HG03457 (cell line): ENCODE data around the gene MMD2.
"Not testable (repeated sequence)": the region's sequence is repeated elsewhere in the genome, so short reads cannot be mapped to it uniquely, and the experiment has no call there.

Experiments used
- ATAC-seq: cut with Tn5 transposase; IDR thresholded peaks from one replicate; pipeline ENCODE4 v1.9.1; 2021; ENCODE audit warnings: moderate number of reproducible peaks; ENCODE audit not compliant: unreplicated experiment

Gene MMD2

DNA sequence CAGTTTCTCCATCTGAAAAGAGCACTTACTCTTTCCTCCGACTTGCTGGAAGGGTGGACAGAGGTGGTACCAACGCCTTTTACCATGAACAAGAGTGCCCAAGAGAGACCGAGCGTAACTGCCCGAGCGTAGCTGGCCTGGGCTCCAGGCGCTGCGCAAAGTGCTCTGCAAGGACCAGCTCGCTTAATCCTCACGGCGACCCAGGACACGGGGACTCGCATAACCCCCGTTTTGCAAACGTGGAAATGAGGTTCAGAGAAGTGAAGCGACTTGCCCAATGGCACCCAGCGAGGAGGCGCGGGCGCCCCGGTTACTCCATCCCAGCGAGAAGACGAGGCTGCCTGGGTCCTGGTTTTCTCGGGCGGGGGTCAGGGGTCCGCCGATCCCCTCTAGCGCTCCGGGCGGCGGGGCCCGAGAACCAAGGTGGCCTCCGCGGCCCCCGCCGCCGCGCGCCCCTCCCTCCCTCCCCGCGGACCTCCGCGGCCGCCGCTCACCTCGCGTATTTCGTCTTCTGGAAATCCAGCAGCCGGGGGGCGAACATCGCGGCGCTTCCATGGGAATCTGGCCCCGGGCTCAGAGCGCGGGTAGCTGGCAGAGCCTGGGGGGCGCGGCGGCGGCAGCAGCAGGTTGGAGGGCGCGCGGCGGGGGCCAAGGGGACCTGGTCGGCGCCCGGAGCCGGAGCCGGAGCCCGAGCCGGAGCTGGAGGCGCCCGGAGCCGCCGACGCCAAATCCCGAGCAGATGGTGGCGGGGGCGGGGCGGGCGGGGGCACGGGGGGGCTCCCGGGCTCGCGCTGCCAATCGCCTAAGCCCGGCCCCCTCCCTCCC, at the start of gene MMD2:
MMD2 (minus strand) TSS at position 711 of the 825 bp plus-strand sequence; CDS start at position 541, 170 bp downstream.
- no peak for ATAC-seq

DNA sequence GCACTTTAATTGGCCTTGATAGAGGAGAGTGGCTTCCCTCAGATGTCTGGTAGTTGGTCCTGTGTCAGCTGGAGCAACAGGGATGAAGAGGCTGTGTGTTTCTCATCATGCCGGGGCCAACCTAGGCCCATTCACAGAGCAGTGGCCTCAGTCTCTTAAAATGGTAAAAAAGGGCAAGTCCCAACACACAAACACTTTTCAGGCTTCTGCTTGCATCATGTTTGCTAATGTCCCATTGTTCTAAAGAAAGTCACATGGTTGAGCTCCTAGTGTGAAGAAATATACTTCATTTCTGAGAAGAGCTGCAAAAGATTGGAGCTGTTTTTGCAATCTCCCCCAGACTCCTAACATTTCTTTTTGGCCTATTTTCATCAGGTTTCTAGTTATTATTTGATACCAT, 46.1 kb upstream of the MMD2 start:
- no peak for ATAC-seq

DNA sequence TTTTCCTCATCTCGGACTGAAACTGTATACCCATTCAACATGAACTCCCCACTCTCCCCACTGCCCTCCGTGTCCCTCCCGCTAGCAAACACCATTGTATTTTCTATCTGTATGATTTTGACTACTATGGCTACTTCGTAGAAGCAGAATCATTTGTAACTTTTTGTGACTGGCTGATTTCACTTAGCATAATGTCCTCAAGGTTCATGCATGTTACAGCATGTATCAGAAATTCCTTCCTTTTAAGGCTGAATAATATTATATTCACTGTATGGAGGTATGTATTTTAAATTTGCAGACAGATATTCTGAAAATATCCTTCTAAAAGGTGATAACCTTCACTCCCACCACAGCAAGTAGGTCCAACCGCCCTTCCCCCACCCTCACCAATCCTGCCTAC, 42.9 kb upstream of the MMD2 start:
- ATAC-seq = no peak

- no peak for ATAC-seq
Measured at GRCh38 chr7:5001003-5001402, 42.0 kb upstream of the MMD2 start.

- ATAC-seq = no peak
Measured at GRCh38 chr7:4999369-4999950, 40.5 kb upstream of the MMD2 start.

DNA sequence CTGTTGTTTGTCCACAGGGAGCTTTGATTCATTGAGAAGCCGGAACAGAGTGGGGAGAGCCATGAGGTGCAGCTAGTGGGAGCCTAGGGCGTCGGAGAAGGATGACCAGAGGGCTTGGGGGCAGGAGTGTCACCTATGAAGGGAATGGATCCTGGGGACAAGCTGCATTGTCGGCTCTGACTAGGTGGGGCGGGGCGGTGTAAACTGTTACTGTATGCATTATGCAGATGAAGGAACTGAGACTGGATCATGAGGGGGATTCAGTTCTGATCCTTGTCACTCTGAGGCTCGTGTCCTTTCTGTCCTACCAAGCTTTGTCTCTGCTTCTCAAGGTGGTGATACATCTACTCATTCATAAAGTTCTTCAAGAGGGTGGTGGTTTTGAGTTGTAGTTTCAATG, 39.9 kb upstream of the MMD2 start:
- ATAC-seq = no peak

DNA sequence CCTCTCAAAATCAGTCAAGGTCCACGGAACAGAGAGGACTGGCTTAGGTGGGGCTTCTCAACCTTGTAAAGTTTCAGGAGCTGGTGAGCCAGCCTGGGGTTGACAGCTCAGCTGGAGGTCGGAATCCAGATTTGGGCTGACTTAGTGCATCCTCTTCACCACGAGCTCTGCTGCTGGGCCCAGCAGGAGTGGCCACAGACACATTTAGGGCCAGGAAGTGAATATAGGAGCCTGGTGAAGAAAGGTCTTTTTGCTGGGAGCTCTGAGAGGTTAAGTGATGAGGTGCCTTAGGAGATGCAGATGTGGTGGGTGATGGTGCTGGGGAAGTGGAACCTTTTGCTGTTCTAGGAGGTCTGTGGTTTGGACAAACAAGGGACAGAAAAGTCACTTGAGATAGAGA, 39.3 kb upstream of the MMD2 start:
- ATAC-seq = no peak

- ATAC-seq = no peak
Measured at GRCh38 chr7:4996696-4997222, 37.8 kb upstream of the MMD2 start.

DNA sequence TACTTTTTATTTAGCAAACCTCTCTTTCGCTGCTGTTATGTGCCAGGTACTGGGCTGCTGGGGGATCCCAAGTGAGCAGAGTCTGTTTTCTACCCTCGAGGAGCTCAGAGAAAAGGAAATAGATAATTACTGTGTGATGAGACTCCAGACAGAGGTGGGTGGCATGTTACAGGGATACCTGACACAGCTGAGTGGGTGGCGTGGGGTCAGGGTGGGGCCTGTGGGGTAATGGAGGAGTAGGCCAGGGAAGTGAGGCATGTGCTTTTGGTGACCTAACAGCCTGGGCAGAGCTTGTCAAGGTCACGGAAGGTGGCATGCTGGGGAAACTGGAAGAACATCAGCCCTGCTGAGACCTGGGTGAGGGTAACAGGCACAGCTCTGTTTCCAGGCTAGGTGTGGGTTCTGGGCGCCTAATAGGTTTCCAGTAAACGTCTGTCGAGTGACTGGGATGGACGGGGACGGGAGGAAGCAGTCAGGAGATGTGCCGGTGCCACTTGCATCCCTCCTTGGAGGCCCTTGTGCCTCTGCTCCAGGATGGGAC, 36.5 kb upstream of the MMD2 start:
- no peak for ATAC-seq

- ATAC-seq = no peak
Measured at GRCh38 chr7:4993471-4993870, 34.5 kb upstream of the MMD2 start.

DNA sequence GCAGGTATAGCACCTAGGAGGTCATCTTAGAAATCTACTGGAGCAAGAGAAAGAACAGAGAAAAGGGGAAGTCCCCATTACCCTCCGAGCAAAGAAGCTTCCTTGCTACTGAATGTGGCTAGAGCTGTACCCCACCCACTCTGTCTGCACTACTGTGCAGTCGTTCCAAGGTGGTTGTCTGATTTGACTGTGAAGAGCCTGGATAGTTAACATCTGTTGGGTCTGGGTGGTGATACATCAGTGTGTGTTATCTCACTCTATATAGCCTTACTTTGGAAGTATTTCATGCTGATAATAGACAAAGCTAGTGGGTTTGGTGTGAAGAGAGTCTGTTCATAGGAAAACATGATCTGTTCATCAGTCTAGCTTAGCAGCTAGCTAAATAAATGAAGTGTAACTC, 23.8 kb upstream of the MMD2 start:
- ATAC-seq = peak; percentile 62

- not testable (repeated sequence) for ATAC-seq
Measured at GRCh38 chr7:4981295-4981890, 22.4 kb upstream of the MMD2 start.

- not testable (repeated sequence) for ATAC-seq
Measured at GRCh38 chr7:4975626-4976025, 16.6 kb upstream of the MMD2 start.

DNA sequence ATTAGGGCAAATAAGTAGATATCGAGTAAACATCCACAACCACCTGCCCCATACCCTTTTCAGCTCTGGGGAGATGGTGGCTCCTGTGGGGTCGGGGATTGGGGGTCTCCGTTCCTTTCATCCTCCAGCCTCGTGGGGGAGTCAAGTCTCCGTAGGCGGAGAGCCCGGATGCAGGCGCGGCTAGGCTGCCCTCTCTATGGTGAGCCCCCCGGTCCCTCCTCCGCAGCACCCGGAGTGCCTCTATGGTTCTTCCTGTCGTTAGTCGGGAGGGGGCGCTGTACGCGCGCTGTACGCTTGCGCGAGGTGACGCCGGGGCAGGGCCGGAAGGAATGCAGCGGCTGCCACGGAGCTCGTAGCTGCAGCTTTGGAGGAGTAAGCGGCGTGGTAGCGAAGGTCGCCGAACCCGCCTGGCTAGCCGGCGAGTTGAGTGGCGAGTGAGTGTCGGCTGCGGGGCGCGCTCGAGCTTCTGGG, 14.8 kb upstream of the MMD2 start:
- ATAC-seq = peak; percentile 90

DNA sequence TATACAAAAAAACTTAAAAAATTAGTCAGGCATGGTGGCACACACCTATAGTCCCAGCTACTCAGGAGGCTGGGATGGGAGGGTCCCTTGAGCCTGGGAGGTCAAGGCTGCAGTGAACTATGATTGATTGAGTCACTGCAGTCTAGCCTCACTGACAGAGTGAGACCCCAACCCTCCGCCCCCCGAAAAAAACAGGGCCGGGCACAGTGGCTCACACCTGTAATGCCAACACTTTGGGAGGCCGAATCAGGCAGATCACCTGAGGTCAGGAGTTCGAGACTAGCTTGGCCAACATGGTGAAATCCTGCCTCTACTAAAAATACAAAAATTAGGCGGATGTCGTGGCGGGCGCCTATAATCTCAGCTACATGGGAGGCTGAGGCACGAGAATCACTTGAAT, 13.5 kb upstream of the MMD2 start:
- ATAC-seq = not testable (repeated sequence)

DNA sequence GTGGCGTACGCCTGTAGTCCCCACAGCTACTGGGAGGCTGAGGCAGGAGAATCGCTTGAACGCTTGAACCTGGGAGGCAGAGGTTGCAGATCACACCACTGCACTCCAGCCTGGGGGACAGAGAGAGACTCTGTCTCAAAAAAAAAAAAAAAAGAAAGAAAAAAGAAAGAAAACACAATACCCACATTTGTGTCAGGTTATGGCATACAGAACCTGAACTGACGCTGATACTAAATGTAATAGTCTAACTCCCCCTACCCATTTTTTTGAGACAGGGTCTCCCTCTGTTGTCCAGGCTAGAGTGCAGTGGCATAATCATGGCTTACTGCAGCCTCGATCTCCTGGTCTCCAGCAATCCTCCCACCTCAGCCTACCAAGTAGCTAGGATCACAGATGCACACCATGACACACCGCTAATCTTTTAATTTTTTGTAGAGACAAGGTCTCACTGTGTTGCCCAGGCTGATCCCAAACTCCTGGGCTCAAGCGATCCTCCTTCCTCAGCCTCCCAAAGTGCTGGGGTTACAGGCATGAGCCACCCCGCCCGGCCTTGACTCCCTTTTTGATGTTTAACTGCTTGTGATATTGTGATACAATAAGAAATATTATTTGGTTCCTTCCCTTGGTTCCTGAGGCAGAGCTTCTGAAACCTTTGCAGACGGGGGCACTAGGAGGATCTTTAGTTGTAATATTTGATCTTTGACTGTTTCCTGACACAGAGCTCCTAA, 6.5 kb upstream of the MMD2 start:
- ATAC-seq = no peak

DNA sequence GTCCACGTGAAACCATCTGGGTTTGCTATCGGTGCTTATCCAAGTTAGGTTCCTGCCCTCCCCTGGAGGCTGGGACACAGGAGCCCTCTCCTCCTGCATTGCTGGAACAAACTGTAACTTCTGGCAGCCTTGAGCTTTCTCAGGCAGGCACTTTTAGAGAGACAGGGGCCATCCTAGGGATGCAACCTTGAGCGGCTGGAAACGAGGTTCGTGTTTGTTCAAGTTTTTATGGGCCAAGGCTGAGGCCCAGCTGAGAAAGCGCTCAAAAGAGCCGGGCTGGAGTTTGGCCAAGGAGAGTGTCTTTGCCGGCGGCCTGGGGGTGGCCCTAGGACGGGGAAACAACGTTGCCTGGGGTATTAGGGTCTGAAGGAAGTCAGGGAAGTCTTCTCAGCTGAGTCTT, 5.5 kb upstream of the MMD2 start:
- no peak for ATAC-seq

DNA sequence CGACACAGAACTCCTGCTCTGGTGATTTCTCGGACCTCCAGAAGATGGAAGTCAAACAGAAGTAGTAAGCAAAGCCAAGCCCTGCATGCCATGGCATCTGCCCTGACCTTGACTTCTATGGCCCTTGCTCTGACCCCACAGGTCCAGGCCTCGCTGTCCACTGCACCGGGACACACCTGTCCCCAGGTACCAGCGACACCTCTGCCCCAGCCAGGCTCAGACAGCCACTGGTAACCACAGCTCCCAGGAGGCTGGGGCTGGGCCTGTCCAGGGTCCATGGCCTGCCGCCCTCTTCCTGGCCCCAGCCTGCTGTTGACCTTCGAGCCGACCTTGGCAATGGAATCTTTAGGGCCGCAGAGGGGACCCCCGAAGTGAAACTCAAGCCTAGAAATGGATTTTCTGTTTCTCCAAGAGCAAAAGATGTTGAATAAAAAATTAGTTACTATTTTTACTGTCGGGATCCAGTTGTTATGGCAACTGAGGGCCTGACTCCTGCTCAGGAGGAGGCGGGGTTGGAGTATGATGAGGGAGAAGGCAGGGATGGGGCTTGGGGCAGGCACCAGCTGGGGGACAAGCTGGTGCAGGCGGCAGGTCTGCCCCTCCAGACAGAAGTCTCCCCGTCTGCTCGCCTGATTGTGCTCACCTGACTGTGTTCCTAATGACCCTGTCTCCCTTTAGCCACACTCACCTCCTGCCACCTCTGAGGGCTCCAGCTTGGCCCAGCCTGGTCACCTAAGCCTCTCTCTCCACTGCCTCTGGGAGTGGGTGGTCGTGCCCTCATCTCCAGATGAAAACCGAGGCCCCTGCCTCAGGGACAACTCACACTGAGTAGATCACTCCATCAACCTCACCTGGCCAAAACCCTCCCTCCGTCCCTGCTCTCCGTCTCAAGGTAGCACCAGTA, 4.1 kb upstream of the MMD2 start:
- no peak for ATAC-seq

DNA sequence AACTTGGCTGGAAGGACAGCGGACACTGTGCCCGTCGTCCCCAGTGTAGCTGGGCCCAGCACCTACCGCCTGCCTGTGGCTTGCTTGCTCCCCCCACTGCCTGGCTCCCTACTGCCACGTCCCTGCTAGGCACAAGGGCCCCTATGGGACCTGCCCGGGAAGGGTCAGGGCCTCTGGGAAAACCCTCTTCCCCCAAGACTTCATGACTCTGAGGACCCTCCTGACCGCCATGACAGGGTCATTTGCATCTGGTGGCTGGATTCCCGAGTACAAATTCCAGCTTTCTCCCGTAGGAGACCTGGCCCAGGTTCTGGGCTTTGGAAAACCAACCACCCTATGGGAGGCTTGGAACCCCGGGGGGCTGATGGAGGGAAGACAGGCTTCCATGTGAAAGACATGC, 1.4 kb upstream of the MMD2 start:
- no peak for ATAC-seq

GRCh38 chr7:4959893-4960292, 906 bp upstream of the MMD2 start:
- no peak for ATAC-seq
